Hepatocyte (in vitro differentiated cells): Measurements from ENCODE around the gene GRK5.

Experiments
- EZH2 ChIP-seq: fragments of 200-600 bp; sonication (generic); IDR thresholded peaks from 2 replicates; pipeline ENCODE4 v1.6.1; 2016; ENCODE audit warnings: antibody characterized with exemption, mild to moderate bottlenecking, borderline replicate concordance
- EZH2phosphoT487 ChIP-seq: fragments of 200-600 bp; sonication (generic); IDR thresholded peaks from one replicate; pipeline ENCODE4 v1.6.1; 2018; ENCODE audit warnings: antibody characterized with exemption, mild to moderate bottlenecking, low read depth, moderate library complexity; ENCODE audit not compliant: unreplicated experiment, severe bottlenecking
- TF ChIP-seq, protein P1 (sequence below): fragments of 200-600 bp; sonication (generic); IDR thresholded peaks from 2 replicates; pipeline ENCODE4 v1.5.1; 2016; ENCODE audit warnings: antibody characterized with exemption, mild to moderate bottlenecking; ENCODE audit not compliant: poor library complexity

DNA sequence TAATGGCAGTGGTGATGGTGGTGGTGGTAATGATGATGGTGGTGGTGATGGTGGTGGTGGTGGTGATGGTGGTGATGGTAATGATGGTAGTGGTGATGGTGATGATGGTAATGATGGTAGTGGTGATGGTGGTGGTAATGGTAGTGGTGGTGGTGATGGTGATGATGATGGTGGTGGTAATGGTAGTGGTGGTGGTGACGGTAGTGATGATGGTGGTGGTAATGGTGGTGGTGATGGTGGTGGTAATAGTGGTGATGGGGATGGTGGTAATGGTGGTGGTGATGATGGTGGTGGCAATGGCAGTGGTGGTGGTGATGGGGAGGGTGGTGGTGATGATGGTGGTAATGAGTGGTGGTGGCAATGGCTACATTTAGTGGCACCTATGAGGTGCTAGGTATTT lies 105.7 kb downstream of the GRK5 start:
- TF ChIP-seq, protein P1, sequence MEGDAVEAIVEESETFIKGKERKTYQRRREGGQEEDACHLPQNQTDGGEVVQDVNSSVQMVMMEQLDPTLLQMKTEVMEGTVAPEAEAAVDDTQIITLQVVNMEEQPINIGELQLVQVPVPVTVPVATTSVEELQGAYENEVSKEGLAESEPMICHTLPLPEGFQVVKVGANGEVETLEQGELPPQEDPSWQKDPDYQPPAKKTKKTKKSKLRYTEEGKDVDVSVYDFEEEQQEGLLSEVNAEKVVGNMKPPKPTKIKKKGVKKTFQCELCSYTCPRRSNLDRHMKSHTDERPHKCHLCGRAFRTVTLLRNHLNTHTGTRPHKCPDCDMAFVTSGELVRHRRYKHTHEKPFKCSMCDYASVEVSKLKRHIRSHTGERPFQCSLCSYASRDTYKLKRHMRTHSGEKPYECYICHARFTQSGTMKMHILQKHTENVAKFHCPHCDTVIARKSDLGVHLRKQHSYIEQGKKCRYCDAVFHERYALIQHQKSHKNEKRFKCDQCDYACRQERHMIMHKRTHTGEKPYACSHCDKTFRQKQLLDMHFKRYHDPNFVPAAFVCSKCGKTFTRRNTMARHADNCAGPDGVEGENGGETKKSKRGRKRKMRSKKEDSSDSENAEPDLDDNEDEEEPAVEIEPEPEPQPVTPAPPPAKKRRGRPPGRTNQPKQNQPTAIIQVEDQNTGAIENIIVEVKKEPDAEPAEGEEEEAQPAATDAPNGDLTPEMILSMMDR: no peak
- TF ChIP-seq EZH2: no peak
- TF ChIP-seq EZH2phosphoT487: no peak
